HG02763 (cell line): ENCODE measurements around the gene POMGNT1.
"Not testable (repeated sequence)": the region's sequence is repeated elsewhere in the genome, so short reads cannot be mapped to it uniquely, and the experiment has no call there.

Source experiments
- ATAC-seq: cut with Tn5 transposase; IDR thresholded peaks from one replicate; pipeline ENCODE4 v1.9.1; 2021; ENCODE audit warnings: mild to moderate bottlenecking, moderate library complexity; ENCODE audit not compliant: unreplicated experiment

The POMGNT1 gene

GRCh38 chr1:46197964-46198811 is at the start of gene POMGNT1:
Gene POMGNT1, minus strand, starts transcription at chr1:46198434. Its CDS starts 613 bp downstream, at chr1:46197821.
- ATAC-seq, result peak; percentile 85

- ATAC-seq, result peak; percentile 90
Measured at GRCh38 chr1:46247436-46248121, 49.3 kb upstream of the POMGNT1 start, which contains the start of gene RAD54L. Gene RAD54L, plus strand, starts transcription at chr1:46247763. Its CDS starts 643 bp downstream, at chr1:46248406.

- ATAC-seq, result peak; percentile 46
Measured at GRCh38 chr1:46246548-46247435, 48.6 kb upstream of the POMGNT1 start.

- not testable (repeated sequence) for ATAC-seq
Measured at GRCh38 chr1:46246136-46246535, 47.9 kb upstream of the POMGNT1 start.

GRCh38 chr1:46244656-46245371 is 46.6 kb upstream of the POMGNT1 start:
- ATAC-seq, result no peak

- not testable (repeated sequence) for ATAC-seq
Measured at GRCh38 chr1:46243831-46244230, 45.6 kb upstream of the POMGNT1 start.

GRCh38 chr1:46242918-46243317 is 44.7 kb upstream of the POMGNT1 start:
- ATAC-seq, result no peak

GRCh38 chr1:46241733-46242132 is 43.5 kb upstream of the POMGNT1 start:
- ATAC-seq, result not testable (repeated sequence)

- not testable (repeated sequence) for ATAC-seq
Measured at GRCh38 chr1:46238865-46239264, 40.6 kb upstream of the POMGNT1 start.

- no peak for ATAC-seq
Measured at GRCh38 chr1:46236882-46237281, 38.6 kb upstream of the POMGNT1 start.

- not testable (repeated sequence) for ATAC-seq
Measured at GRCh38 chr1:46231231-46231630, 33.0 kb upstream of the POMGNT1 start.

GRCh38 chr1:46224966-46225365 is 26.7 kb upstream of the POMGNT1 start:
- no peak for ATAC-seq

- ATAC-seq, result peak; percentile 44
Measured at GRCh38 chr1:46223472-46223943, 25.3 kb upstream of the POMGNT1 start.

GRCh38 chr1:46223055-46223454 is 24.8 kb upstream of the POMGNT1 start:
- ATAC-seq, result not testable (repeated sequence)

GRCh38 chr1:46221749-46222148 is 23.5 kb upstream of the POMGNT1 start:
- no peak for ATAC-seq

- no peak for ATAC-seq
Measured at GRCh38 chr1:46220808-46221207, 22.6 kb upstream of the POMGNT1 start.

GRCh38 chr1:46219551-46220520 is 21.6 kb upstream of the POMGNT1 start:
- ATAC-seq, result no peak

GRCh38 chr1:46218443-46218842 is 20.2 kb upstream of the POMGNT1 start:
- ATAC-seq, result no peak

GRCh38 chr1:46215504-46215903 is 17.3 kb upstream of the POMGNT1 start:
- no peak for ATAC-seq
